Omental fat pad (tissue), 4 donors: ENCODE results near the gene ZFPL1. TPM values are rescaled to one million over a fixed set of nuclear protein-coding genes. Genes with fewer than 3 reads are reported as not detected.

Experiments
- ATAC-seq: fragments of 150-250 bp; one replicate; pipeline ENCODE4 v1.9.1; 2016; ENCODE audit warnings: mild to moderate bottlenecking, moderate library complexity; ENCODE audit not compliant: low FRiP score
- DNase-seq: peaks from one replicate; pipeline ENCODE4 v3.0.0-alpha.2; 2019; ENCODE audit warnings: low spot score
- total RNA-seq, 4 donors: library from RNA; depleted of rRNA; stranded (reverse); fragments of >200 nt; gene quantifications; one replicate each; pipeline ENCODE4 v1.1.0, GENCODE V29; 2016
- TF ChIP-seq, protein P1 (sequence below), 3 donors: fragments of 450-650 bp; IDR thresholded peaks; one replicate each; pipeline ENCODE4 v1.5.1; 2016 to 2017; ENCODE audit warnings: antibody characterized with exemption in 3 of 3, mild to moderate bottlenecking in 3 of 3, moderate library complexity in 2 of 3

Gene ZFPL1
- total RNA-seq, 4 donors from 2014 or later = 21.3 to 44.5 (median 32.6) TPM

DNA sequence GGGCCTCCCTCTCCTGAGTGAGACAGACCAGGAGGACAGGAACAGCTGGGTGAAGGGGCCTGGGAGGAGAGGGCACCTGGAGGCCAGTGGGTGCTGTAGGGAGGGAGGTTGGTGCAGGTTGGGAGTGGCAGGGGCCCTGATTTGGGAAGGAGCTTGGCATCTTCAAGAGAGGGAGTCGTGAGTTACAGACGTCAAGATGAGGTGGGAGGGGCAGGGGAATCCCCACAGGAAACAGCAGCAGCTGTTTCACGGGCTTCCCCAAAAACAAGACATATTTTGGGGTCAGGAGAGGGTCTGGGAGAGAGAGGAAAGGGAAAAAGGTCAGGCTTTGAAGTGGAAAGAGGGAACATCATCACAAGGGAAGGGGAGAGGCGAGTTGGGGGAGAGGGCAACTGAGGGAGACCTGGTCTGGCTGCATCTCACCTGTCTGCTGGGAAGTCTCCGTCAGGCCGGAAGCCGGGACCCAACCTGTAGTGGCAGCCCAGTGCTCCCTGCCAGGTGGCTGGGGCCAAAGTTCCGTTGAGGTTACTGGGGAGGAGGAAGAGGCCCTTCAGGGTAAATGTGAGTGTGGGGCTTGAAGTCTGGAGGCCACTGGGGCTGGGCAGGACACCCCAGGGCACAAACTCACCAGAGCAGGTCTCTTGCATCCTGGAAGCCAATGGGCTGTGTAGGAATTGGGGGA lies 30.1 kb upstream of the ZFPL1 start:
- TF ChIP-seq, protein P1, sequence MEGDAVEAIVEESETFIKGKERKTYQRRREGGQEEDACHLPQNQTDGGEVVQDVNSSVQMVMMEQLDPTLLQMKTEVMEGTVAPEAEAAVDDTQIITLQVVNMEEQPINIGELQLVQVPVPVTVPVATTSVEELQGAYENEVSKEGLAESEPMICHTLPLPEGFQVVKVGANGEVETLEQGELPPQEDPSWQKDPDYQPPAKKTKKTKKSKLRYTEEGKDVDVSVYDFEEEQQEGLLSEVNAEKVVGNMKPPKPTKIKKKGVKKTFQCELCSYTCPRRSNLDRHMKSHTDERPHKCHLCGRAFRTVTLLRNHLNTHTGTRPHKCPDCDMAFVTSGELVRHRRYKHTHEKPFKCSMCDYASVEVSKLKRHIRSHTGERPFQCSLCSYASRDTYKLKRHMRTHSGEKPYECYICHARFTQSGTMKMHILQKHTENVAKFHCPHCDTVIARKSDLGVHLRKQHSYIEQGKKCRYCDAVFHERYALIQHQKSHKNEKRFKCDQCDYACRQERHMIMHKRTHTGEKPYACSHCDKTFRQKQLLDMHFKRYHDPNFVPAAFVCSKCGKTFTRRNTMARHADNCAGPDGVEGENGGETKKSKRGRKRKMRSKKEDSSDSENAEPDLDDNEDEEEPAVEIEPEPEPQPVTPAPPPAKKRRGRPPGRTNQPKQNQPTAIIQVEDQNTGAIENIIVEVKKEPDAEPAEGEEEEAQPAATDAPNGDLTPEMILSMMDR (IDR thresholded peaks at IDR 0.05) = no peak
- DNase-seq (no peak), ATAC-seq (no peak)

DNA sequence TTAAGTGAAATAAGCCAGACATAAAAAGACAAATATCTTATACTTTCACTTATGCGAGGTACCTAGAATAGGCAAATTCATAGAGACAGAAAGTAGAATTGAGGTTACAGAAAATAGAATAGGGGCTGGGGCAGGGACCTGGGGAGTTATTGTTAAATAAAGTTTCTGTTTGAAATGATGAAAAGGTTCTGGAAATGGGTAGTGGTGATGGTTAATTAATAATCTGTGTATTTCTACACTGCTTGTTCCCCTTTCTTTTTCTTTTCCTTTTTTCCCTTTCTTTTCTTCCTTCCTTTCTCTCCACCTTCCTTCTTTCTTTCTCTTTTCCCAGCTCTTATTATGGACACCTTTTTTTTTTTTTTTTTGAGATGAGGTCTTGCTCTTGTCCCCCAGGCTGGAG lies 28.5 kb upstream of the ZFPL1 start:
- DNase-seq (no peak), ATAC-seq (no peak)
- TF ChIP-seq, protein P1 (IDR thresholded peaks at IDR 0.05) = no peak

DNA sequence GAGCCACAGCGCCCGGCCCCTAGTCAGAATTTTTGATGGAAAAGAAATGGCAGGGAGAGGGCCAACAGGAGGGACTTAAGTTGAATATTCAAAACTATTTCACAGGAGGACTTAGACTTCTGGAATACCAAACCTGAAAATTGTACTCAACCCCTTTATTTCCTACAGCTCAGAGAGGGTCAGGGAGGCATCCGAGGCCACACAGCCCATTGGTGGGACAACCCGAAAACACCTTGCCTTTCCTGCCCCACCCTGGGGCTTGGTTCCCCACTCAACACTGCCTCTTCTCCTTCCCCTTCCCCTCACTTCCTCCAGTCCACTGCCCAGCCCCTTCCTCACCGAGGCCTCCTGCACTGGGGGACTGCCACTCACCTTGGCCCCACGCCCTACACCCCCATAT lies 27.0 kb upstream of the ZFPL1 start:
- ATAC-seq (no peak), DNase-seq (no peak)
- TF ChIP-seq, protein P1 (IDR thresholded peaks at IDR 0.05) = no peak

GRCh38 chr11:65057526-65057925 lies 26.5 kb upstream of the ZFPL1 start:
- TF ChIP-seq, protein P1 (IDR thresholded peaks at IDR 0.05) = no peak
- no peak for DNase-seq
- ATAC-seq = no peak

- TF ChIP-seq, protein P1 (IDR thresholded peaks at IDR 0.05) = no peak
- ATAC-seq (no peak), DNase-seq (no peak)
Observed at GRCh38 chr11:65058012-65058411, 26.0 kb upstream of the ZFPL1 start.

DNA sequence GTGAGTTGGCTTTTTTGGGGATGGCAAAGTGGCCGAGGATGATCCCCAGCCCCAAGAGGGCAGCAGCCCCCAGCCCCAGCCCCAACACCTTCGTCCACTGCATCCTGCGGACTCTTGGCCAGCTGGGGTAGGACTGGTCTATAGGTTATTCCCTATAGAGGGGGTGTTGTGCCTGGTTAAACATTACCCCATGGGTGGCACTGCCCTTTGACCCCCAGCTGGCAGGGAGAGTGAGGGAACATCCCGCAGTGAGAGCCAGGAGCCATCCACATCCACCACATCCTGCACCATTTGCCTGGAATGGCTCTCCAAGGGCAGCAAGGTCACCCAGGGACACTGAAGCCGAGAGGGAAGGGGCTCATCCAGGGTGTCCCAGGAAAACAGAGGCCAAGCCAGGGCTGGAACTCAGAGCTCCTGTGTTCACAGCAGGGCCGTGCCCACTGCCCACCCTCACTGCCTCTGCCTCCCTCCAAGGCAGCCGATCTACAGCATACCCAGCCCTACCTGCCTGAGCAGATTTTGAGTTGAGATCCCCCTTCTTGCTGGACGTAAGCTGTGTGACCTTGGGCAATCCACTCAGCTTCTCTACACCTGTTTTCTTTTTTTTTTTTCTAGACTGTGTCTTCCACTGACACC lies 25.5 kb upstream of the ZFPL1 start, which contains the start of gene NAALADL1:
NAALADL1 (minus strand) TSS at position 135 of the 636 bp plus-strand sequence; CDS start at position 103, 32 bp downstream.
- ATAC-seq = no peak
- TF ChIP-seq, protein P1 (IDR thresholded peaks at IDR 0.05) = no peak
- no peak for DNase-seq

DNA sequence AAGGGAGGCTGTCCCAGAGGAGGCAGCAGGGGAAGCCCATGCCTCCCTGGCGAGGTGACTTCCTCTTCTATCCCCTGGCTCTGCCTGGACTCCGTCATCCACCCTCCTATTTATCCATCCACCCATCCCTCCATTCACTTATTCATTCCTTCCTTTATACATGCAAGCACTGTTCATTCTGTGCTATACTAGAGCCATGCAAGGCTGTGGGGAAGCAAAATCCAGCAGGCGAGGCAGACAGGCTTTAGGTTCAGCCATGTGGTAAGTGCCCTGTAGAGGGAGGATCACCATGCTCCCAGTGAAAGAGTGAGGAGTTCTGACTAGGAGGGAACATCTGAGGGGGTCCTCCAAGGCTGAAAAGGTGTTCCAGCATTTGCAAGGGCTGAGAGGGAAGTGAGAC lies 24.5 kb upstream of the ZFPL1 start:
- TF ChIP-seq, protein P1 (IDR thresholded peaks at IDR 0.05) = no peak
- ATAC-seq (no peak), DNase-seq (no peak)
